Activated CD8-positive, alpha-beta memory T cell treated with anti-CD3 and anti-CD28 coated beads for 4 hours (primary cell): ENCODE data around the gene PORCN.
A peak's percentile ranks its signal among the peaks of the same experiment; 100 is the strongest.
"Not testable (repeated sequence)": the region's sequence is repeated elsewhere in the genome, so short reads cannot be mapped to it uniquely, and the experiment has no call there.

Experiments
- DNase-seq, 2 donors: peaks; one replicate each; pipeline ENCODE4 v3.0.0-alpha.2; 2020; ENCODE audit warnings: low read depth in 2 of 2

The PORCN gene

DNA sequence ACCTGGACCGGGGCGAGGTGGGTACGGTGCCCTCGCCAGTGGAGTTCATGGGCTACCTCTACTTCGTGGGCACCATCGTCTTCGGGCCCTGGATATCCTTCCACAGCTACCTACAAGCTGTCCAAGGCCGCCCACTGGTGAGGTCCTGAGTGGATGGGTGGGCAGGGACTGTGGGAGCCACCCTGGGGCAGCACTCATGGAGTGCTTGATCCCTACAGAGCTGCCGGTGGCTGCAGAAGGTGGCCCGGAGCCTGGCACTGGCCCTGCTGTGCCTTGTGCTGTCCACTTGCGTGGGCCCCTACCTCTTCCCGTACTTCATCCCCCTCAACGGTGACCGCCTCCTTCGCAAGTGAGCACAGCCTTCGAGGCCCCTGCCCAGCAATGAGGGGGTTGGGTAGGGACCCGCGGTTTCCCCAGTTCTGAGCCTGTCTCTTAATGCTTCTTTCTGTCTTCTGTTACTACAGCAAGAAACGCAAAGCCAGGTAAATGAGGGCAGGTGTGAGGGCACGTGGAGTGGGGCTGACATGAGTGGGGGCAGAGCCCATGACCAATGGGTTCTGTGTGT is 3.7 kb downstream of the PORCN start:
- DNase-seq, result no peak

- DNase-seq, result no peak
Measured at GRCh38 chrX:48513670-48514069, 4.9 kb downstream of the PORCN start.

- DNase-seq, result no peak
Measured at GRCh38 chrX:48514126-48514806, 5.5 kb downstream of the PORCN start.

DNA sequence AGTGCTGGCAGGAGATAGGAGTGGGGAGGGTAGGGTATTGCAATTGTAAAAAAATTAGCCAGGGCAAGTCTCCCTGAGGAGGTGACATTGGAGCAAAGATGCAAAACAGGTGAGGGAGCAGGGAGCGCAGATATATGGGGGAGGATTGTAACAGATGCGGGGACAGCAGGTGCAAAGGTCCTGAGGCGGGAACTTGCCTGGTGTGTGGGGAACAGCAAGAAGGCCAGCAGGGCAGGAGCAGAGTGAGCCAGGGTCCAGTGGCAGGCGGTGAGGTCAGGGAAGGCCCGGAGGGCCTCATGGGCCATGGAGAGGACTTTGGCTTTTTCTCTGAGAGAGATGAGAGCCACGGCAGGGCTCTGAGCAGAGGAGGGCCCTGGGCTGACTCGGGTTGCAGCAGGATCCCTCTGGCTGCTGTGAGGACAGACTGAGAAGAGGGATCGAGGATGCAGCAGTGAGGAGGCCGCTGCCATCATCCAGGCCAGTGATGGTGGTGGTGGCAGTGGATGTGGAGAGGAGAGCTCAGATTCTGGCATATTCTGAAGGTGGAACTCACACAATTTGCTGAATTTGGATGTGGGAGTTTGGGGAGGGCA is 6.2 kb downstream of the PORCN start:
- DNase-seq, result no peak

DNA sequence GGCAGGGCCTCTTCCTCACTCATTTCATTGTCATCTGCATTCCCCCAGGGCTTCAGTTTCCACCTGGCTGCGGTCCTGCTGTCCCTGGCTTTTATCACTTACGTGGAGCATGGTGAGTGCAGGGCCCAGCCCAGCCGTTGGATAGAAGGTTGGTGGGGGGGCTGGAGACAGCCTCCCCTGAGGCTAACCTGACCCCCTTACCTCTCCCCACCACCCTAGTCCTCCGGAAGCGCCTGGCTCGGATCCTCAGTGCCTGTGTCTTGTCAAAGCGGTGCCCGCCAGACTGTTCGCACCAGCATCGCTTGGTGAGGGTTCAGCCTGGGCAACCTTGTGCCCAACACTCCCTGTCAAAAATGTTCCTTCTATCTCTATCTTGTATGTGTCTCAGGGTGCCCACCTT is 7.0 kb downstream of the PORCN start:
- no peak for DNase-seq

DNA sequence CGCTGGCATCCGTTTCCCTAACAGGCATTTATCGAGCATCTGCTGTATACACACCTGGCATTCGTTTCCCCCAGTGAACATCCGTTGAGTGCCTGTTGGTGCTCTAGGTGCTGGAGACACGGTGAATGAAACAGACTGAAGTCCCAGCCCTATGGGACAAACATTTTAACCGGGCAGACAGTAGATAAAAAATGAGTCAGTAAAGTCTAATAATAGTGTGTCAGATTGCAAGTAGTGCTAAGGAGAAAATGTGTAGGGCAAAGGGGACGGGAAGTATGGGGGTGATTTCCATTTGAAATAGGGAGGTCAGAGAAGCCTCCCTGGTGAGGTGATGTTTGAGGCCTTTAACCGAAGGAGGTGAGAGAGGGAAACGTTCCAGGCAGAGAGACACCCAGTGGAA is 7.5 kb downstream of the PORCN start:
- no peak for DNase-seq

GRCh38 chrX:48516987-48517386 is 8.2 kb downstream of the PORCN start:
- no peak for DNase-seq

GRCh38 chrX:48519481-48519880 is 10.7 kb downstream of the PORCN start:
- not testable (repeated sequence) for DNase-seq

- no peak for DNase-seq
Measured at GRCh38 chrX:48520455-48520854, 11.7 kb downstream of the PORCN start.

DNA sequence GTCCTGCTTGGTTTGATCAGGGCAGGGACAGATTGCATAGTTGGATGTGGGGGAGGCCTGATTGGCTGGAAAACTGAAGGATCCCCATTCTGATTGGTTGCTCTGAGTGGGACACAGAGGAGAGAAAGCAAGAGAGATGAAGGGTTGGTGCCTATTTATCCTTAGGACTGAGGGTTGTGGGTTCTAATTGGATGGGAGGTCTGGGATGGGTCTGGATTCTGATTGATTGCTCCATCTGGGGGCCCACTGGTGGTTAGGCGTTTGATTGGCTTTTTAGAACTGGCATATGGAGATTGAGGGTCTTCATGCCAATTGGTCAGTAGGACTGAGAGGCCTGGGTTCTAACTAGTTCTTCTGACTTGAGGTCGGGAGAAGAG is 12.2 kb downstream of the PORCN start:
- no peak for DNase-seq

DNA sequence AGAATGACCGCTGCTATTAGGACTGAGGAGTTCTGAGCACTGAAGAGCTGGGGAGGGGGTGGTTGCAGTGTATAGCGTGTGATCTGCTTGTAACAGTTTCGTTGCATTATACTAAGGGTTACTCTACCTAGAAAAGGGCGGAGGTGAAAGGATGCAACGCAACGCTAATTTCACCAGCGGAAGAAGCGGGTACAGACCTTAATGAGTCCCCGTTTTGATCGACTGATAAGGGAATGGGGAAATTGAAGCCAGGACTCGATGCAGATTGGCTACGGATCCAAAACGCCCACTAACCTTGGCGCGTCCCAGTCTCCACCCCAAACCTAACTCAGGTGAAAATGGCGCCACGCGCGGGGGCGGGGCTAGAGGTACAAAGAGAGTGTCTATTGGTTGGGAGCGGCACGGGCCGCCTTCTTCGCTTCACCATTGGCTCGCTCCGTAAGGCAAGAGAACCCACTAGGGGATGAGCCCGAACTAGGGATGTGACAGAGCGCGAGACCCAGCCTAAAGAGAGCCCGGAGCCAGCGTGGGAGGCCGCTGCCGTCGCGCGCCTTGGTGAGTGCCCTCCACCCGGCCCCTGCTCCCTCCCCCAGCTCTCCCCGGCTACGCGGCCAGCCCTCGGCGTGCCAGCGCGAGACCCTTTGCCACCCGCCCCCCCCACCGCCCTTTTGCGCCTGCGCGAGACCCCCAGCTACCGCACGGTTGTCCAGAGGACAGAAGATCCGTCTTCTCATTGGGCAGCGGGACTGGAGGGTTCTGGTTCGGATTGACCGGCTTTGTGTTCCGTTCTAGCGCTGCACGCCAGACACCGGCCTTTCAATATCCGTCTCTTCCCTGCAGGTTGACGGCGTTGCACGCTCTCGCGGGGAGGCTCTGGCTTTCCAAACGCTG is 12.8 kb downstream of the PORCN start, which contains the start of gene EBP:
Gene EBP, plus strand, starts transcription at position 456 of the 891 bp plus-strand sequence. CDS start 1,964 bp downstream, outside the sequence.
- DNase-seq, result peak; percentile 77 to 84

- no peak for DNase-seq
Measured at GRCh38 chrX:48522291-48522690, 13.5 kb downstream of the PORCN start.

GRCh38 chrX:48523682-48524081 is 14.9 kb downstream of the PORCN start:
- DNase-seq, result no peak

DNA sequence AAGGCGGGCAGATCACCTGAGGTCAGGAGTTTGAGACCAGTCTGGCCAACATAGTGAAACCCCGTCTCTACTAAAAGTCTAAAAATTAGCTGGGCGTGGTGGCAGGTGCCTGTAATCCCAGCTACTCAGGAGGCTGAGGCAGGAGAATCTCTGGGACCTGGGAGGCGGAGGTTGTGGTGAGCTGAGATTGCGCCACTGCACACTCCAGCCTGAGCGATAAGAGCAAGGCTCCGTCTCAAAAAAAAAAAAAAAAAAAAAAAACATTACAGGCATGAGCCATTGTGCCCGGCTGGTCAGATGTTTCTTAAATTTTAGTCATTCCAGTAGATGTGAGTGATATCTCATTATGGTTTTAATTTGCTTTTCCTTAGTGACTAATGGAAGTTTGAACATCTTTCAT is 17.1 kb downstream of the PORCN start:
- not testable (repeated sequence) for DNase-seq

DNA sequence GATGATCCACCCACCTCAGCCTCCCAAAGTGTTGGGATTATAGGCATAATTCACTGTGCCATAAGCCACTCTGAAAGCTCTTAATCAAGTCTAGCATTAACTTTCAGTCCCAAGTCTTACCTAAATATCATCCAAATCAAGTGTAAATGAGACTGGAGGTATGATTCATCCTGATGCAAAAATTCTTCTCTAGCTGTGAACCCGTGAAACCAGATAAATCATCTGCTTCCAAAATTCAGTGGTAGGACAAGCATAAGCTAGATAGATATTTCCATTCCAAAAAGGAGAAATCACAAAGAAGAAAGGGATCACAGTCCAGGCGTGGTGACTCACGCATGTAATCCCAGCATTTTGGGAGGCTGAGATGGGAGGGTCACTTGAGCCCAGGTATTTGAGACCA is 21.9 kb downstream of the PORCN start:
- no peak for DNase-seq

DNA sequence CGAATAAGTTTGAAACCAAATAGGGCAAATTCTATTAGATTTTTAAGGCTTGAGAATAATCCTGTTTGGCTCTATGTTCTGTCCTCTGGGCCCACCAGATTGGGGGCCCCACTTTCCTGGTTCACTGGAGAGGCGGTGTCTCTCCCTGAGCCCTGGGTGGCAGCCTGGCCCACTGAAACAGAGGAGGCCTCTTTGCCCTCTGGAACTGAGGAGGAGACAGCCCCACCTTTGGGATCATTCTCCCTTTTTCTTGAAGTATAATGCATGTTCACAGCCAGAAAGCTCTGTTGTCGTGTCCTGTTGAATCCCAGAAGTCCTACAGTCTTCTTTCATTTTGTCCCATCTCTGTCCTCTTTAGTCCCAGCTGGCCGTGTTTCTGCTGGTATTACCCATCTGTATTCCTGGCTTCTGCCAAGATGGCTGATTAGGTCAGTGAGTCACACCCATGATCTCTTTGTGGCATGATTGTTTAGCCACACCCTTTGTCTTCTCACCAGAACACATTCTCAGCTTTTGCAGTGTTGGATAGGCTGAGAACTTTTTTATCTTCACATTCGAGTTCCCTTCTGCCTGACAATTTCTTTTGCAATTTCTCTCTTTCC is 22.7 kb downstream of the PORCN start:
- no peak for DNase-seq

- DNase-seq, result no peak
Measured at GRCh38 chrX:48532161-48532560, 23.4 kb downstream of the PORCN start.

GRCh38 chrX:48533165-48533564 is 24.4 kb downstream of the PORCN start:
- DNase-seq, result no peak

DNA sequence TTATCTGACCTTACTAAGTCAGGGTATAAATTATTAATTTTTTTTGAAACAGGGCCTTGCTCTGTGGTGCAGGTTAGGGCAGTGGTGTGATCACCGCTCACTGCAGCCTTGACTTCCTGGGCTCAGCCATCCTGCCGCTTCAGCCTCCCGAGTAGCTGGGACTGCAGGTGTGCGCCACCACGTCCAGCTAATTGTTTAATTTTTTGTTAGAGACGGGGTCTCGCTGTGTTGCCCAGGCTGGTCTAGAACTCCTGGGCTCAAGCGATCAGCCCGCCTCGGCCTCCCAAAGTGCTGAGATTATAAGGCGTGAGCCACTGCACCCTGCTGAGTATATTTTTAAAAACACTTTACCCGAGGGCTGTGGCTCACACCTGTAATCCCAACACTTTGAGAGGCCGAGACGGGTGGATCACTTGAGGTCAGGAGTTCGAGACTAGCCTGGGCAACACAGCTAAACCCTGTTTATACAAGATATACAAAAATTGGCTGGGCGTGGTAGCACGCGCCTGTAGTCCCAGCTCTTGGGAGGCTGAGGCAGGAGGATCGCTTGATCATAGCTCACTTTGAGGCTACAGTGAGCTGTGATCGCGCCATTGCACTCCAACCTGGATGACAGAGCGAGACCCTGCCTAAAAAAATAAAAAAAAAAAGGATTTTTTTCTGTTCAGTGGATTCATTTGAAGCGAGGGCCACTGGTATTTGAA is 30.0 kb downstream of the PORCN start:
- DNase-seq, result no peak

DNA sequence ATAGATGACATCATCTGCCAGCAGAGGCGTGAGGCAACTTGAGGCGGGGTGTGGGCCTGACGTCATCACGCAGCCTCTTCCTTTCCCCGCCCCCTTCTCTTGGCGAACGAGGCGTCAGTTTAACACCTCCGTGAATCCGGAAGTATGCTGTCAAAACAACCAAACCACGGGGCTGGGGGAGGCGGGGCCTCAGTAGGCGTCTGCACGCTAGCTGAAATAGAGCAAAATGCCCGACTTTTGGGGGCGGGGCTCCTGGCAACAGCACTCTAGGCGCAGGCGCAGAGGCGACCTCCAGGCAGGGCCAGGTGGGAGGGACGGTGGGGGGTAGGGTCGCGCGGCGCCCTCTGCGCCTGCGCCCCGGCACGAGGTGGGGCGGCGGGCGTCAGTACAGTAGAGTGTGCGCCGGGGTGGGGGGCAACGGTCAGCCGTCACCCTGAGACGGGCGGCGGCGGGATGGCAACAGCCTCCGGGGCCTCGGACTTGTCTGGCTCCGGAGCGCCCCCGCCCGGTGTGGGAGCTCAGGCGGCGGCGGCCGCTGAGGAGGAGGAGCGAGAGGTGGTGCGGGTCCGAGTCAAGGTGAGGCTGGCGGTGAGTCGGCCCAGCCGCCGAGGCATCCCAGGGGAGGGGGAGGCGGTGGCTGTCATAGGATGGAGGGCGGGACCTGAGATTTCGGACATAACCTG is 30.7 kb downstream of the PORCN start, which contains the start of gene TBC1D25:
Gene TBC1D25, plus strand, starts transcription at position 370 of the 683 bp plus-strand sequence. Its CDS starts 84 bp downstream, at position 454.
- DNase-seq, result peak; percentile 91 to 96

DNA sequence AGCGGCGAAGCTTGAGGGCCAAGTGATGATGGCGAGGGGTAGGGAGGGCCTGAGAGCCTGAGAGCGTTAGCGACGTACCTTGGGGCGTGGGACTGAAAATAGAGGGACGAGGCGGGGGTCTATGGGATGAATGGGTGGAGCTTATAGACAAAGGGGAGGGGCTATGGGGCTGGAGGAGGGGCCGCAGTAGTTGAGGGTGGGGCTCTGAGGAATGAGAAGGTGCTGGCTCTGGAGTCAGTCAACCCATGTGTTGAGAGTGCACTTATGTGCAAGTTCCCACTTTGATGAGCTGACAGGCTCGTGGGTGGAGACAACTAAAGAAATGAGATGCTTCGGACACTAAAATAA is 31.2 kb downstream of the PORCN start:
- DNase-seq, result peak; percentile 13 to 32
